Gastrocnemius medialis (tissue), 4 donors: ENCODE results near the gene GLIPR1L2.

Experiments
- POLR2A ChIP-seq, 2 donors: fragments of 450-650 bp; IDR thresholded peaks; one replicate each; pipeline ENCODE4 v1.6.1; 2017; ENCODE audit warnings: antibody characterized with exemption in 2 of 2, mild to moderate bottlenecking in 2 of 2, moderate library complexity in 2 of 2
- TF ChIP-seq, protein P1 (sequence below), 5 experiments: fragments of 450-650 bp in 3 of 5; fragments of 200-600 bp in 2 of 5; sonication (generic) in 2 of 5; IDR thresholded peaks in 4 of 5; conservative IDR thresholded peaks in 1 of 5; 1 replicate in 4 of 5; 2 replicates in 1 of 5; pipeline ENCODE4 v1.5.1; 2016 to 2019; ENCODE audit warnings: antibody characterized with exemption in 5 of 5, mild to moderate bottlenecking in 3 of 5, moderate library complexity in 3 of 5

GRCh38 chr12:75443709-75444108, 52.8 kb downstream of the GLIPR1L2 start:
- TF ChIP-seq, protein P1, sequence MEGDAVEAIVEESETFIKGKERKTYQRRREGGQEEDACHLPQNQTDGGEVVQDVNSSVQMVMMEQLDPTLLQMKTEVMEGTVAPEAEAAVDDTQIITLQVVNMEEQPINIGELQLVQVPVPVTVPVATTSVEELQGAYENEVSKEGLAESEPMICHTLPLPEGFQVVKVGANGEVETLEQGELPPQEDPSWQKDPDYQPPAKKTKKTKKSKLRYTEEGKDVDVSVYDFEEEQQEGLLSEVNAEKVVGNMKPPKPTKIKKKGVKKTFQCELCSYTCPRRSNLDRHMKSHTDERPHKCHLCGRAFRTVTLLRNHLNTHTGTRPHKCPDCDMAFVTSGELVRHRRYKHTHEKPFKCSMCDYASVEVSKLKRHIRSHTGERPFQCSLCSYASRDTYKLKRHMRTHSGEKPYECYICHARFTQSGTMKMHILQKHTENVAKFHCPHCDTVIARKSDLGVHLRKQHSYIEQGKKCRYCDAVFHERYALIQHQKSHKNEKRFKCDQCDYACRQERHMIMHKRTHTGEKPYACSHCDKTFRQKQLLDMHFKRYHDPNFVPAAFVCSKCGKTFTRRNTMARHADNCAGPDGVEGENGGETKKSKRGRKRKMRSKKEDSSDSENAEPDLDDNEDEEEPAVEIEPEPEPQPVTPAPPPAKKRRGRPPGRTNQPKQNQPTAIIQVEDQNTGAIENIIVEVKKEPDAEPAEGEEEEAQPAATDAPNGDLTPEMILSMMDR (IDR thresholded peaks at IDR 0.05 in 4 of 5, conservative IDR thresholded peaks at IDR 0.05 in 1 of 5), result no peak
- no peak for TF ChIP-seq POLR2A (IDR thresholded peaks at IDR 0.05)
